Nephron (organoid): Measurements from ENCODE around the gene TMEM236.

ENCODE experiments used
- H3K27ac Mint-ChIP-seq, 3 experiments: 2 replicates each; pipeline ENCODE4 v1.8.0; 2020; ENCODE audit warnings: mixed read lengths in 3 of 3, mild to moderate bottlenecking in 2 of 3, moderate library complexity in 1 of 3
- H3K27me3 Mint-ChIP-seq: 2 replicates; pipeline ENCODE4 v1.8.0; 2021; ENCODE audit warnings: low read depth, mild to moderate bottlenecking, moderate library complexity, mixed read lengths
- H3K36me3 Mint-ChIP-seq: 2 replicates; pipeline ENCODE4 v1.8.0; 2020; ENCODE audit warnings: low read depth, mixed read lengths
- H3K4me1 Mint-ChIP-seq: 2 replicates; pipeline ENCODE4 v1.8.0; 2020; ENCODE audit warnings: mixed read lengths
- H3K4me3 Mint-ChIP-seq, 3 experiments: 2 replicates each; pipeline ENCODE4 v1.8.0; 2020; ENCODE audit warnings: mild to moderate bottlenecking in 3 of 3, mixed read lengths in 3 of 3, moderate library complexity in 2 of 3
- H3K9me3 Mint-ChIP-seq: 2 replicates; pipeline ENCODE4 v1.8.0; 2020; ENCODE audit warnings: mixed read lengths
- CTCF ChIP-seq, 3 experiments: fragments of 200-600 bp; sonication (generic); IDR thresholded peaks; one replicate each; pipeline ENCODE4 v1.5.0; 2021; ENCODE audit warnings: antibody characterized with exemption in 3 of 3; ENCODE audit not compliant: unreplicated experiment in 3 of 3

Gene TMEM236

GRCh38 chr10:17730667-17731066, 21.3 kb upstream of the TMEM236 start:
- Mint-ChIP-seq H3K27ac (no peak overlapping the region), H3K4me1 (no peaks in the 10 kb centered on the region), H3K4me3 (no peak overlapping the region), H3K9me3 (no peaks in the 10 kb centered on the region), H3K27me3 (no peaks in the 10 kb centered on the region), H3K36me3 (peaks cover 1% of the 10 kb centered on the region)
- no peak for TF ChIP-seq CTCF (IDR thresholded peaks at IDR 0.05; ENCODE audit: unreplicated experiment in 3 of 3)

GRCh38 chr10:17731331-17732020, 20.5 kb upstream of the TMEM236 start:
- TF ChIP-seq CTCF (IDR thresholded peaks at IDR 0.05; ENCODE audit: unreplicated experiment in 3 of 3): no peak
- H3K4me3 Mint-ChIP-seq: no peak overlapping the region
- H3K27me3 Mint-ChIP-seq: no peaks in the 10 kb centered on the region
- no peaks in the 10 kb centered on the region for H3K9me3 Mint-ChIP-seq
- H3K4me1 Mint-ChIP-seq: no peaks in the 10 kb centered on the region
- no peak overlapping the region for H3K27ac Mint-ChIP-seq
- no peaks in the 10 kb centered on the region for H3K36me3 Mint-ChIP-seq

- no peaks in the 10 kb centered on the region for H3K36me3 Mint-ChIP-seq
- no peak overlapping the region for H3K27ac Mint-ChIP-seq
- no peaks in the 10 kb centered on the region for H3K27me3 Mint-ChIP-seq
- H3K9me3 Mint-ChIP-seq: no peaks in the 10 kb centered on the region
- no peak overlapping the region for H3K4me3 Mint-ChIP-seq
- TF ChIP-seq CTCF (IDR thresholded peaks at IDR 0.05; ENCODE audit: unreplicated experiment in 3 of 3): no peak
- H3K4me1 Mint-ChIP-seq: no peaks in the 10 kb centered on the region
These were observed 18.4 kb upstream of the TMEM236 start for GRCh38 chr10:17733620-17734019.

- Mint-ChIP-seq H3K36me3 (no peaks in the 10 kb centered on the region), H3K4me1 (no peaks in the 10 kb centered on the region), H3K27me3 (no peaks in the 10 kb centered on the region), H3K4me3 (no peak overlapping the region), H3K27ac (no peak overlapping the region), H3K9me3 (no peaks in the 10 kb centered on the region)
- TF ChIP-seq CTCF (IDR thresholded peaks at IDR 0.05; ENCODE audit: unreplicated experiment in 3 of 3): no peak
These were observed 17.4 kb upstream of the TMEM236 start for GRCh38 chr10:17734432-17735080.

- H3K27ac Mint-ChIP-seq: no peak overlapping the region
- no peak for TF ChIP-seq CTCF (IDR thresholded peaks at IDR 0.05; ENCODE audit: unreplicated experiment in 3 of 3)
- no peaks in the 10 kb centered on the region for H3K4me1 Mint-ChIP-seq
- H3K9me3 Mint-ChIP-seq: no peaks in the 10 kb centered on the region
- no peak overlapping the region for H3K4me3 Mint-ChIP-seq
- no peaks in the 10 kb centered on the region for H3K27me3 Mint-ChIP-seq
- no peaks in the 10 kb centered on the region for H3K36me3 Mint-ChIP-seq
These were observed 16.6 kb upstream of the TMEM236 start for GRCh38 chr10:17735166-17735941.
